ENCODE data around the gene TUBB6.

The TUBB6 gene

GRCh38 chr18:12283256-12283655 lies 24.8 kb upstream of the TUBB6 start:
- no peak for DNase-seq (ENCODE audit: extremely low read depth, low read depth)
- peak; percentile 17 for TF ChIP-seq CTCF (IDR thresholded peaks at IDR 0.05; ENCODE audit: low read depth, low read length)

GRCh38 chr18:12283666-12284065 lies 24.4 kb upstream of the TUBB6 start:
- DNase-seq (ENCODE audit: extremely low read depth, low read depth): no peak

DNA sequence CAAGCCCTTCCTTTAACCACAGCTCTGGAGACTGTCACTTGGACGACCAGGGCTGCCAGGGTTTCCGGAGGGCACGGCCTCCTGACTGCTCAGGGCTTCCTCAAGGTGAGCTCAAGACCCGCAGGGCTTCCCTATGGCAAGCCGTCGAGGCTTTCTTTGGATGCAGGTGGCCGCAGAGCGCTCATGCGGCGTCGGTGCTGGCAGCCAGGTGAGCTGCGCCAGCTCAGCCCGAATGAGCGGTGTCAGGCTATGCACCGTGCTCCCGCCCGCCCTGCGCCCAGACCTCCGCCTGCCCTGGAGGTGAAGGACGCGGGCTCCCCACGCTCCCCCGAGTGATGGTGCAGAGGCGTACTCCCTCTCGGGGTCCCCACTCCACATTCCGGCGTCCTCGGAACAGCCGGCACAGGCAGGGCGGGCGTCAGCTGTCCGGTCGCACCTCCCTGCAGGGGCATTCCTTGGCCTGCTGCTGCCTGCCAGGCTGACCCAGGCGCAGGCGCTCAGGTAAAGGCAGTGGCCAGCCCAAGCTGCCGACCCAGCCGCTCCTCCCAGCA lies 20.8 kb upstream of the TUBB6 start:
- DNase-seq (ENCODE audit: extremely low read depth, low read depth): no peak
- TF ChIP-seq CTCF (IDR thresholded peaks at IDR 0.05; ENCODE audit: low read depth, low read length): no peak

More at GRCh38 chr18:12283666-12284065, 24.4 kb upstream of the TUBB6 start:
- TF ChIP-seq CTCF (IDR thresholded peaks at IDR 0.05; ENCODE audit: low read depth, low read length): no peak

DNA sequence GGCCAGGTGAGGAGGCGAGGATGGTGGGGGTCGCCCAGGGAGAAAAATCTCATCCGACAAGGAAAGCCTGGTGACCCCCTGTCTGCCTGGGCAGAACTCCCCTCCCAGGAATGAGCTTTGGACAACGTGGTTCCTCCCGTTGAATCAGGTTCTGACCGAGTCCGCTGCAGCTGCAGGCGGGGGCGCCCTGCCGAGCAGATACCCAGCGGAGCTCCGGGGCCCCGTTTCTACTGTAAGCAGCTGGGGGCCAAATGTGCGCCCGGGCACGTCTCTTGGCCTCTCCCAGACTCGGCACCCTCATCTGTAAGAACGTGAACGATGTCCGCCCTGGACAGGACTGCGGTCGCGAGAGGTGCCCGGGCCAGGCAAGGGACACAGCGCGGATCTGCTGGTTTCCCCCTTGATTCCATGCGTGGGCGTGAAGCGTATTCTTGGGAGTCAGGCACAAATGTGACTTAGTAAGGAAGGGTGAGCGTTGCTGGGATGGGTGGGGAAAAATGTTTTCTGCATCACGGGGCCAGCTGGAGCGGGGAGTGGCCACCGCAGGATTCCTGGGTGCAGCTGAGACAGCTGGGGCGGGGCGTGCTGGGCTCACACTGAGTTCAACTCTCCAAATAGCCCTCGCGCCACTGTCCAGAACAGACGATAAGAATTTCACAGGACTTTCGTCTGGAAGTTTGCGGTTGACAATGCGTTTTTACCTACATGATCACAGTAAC lies 20.2 kb upstream of the TUBB6 start:
- TF ChIP-seq CTCF (IDR thresholded peaks at IDR 0.05; ENCODE audit: low read depth, low read length): peak; percentile 3
- peak; percentile 58 for DNase-seq (ENCODE audit: extremely low read depth, low read depth)

DNA sequence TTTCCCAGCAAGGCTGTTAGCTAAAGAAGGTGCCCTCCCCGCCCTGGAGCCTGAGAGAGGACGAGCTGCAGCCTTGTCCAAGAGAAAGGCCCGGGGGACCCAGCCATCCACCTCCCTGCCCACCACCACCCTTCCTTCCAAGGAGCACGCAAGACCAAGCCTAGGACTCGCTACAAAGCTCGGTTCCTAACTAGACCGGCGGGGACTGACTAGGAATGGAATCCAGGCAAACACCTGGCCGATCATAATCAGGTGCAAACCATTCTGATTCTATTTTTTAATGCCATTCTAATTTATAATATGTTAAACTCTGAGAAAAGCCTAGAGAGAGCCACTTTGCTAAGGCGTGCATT lies 19.7 kb upstream of the TUBB6 start:
- DNase-seq (ENCODE audit: extremely low read depth, low read depth): no peak
- TF ChIP-seq CTCF (IDR thresholded peaks at IDR 0.05; ENCODE audit: low read depth, low read length): no peak

GRCh38 chr18:12290086-12290485 lies 18.0 kb upstream of the TUBB6 start:
- no peak for DNase-seq (ENCODE audit: extremely low read depth, low read depth)
- TF ChIP-seq CTCF (IDR thresholded peaks at IDR 0.05; ENCODE audit: low read depth, low read length): no peak

DNA sequence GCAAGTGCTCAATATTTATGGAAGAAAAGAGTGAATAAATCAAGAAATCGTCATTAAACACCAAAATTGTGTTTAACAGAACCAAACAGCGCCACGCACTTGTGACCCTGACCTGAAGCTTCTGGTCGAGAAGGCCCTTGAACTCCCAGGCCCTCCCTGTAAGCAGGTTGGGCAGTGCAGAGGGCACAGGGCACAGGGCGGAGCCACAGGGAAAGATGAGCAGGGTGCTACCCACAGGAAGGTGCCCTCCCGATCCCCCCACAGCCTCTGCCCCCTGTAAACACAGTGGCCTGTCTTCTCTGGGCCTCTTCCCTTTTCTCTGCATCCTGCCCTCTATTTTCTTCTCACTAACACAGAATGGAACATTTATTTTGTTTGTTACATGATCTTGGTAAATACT lies 16.9 kb upstream of the TUBB6 start:
- TF ChIP-seq CTCF (IDR thresholded peaks at IDR 0.05; ENCODE audit: low read depth, low read length): no peak
- no peak for DNase-seq (ENCODE audit: extremely low read depth, low read depth)

Measured in AG09319 (cell line).